GM18526 (cell line): ENCODE results near the gene SUCNR1.

ENCODE experiments used
- POLR2A ChIP-seq: IDR thresholded peaks from 3 replicates; pipeline ENCODE4 v1.6.1; 2011; ENCODE audit not compliant: insufficient read length; ENCODE audit errors: extremely low read depth

The SUCNR1 gene

GRCh38 chr3:151919446-151919845, 46.0 kb downstream of the SUCNR1 start:
- TF ChIP-seq POLR2A = no peak

GRCh38 chr3:151923901-151924300, 50.5 kb downstream of the SUCNR1 start:
- TF ChIP-seq POLR2A = no peak

GRCh38 chr3:151924753-151925152, 51.3 kb downstream of the SUCNR1 start:
- TF ChIP-seq POLR2A = no peak

- no peak for TF ChIP-seq POLR2A
These were observed 52.0 kb downstream of the SUCNR1 start for GRCh38 chr3:151925419-151925818.

GRCh38 chr3:151925876-151926275, 52.4 kb downstream of the SUCNR1 start:
- TF ChIP-seq POLR2A = no peak

GRCh38 chr3:151926956-151927355, 53.5 kb downstream of the SUCNR1 start:
- no peak for TF ChIP-seq POLR2A

- no peak for TF ChIP-seq POLR2A
These were observed 57.7 kb downstream of the SUCNR1 start for GRCh38 chr3:151931171-151931570.

- no peak for TF ChIP-seq POLR2A
These were observed 59.9 kb downstream of the SUCNR1 start for GRCh38 chr3:151933234-151933853.
